HFF-Myc (cell line): ENCODE measurements around the gene DGCR8.

Source experiments
- DNase-seq: peaks from one replicate; pipeline ENCODE4 v3.0.0-alpha.2; 2011; ENCODE audit warnings: low read depth; ENCODE audit errors: extremely low read depth
- H3K4me3 ChIP-seq: replicated peaks from 2 replicates; pipeline ENCODE4 v1.5.1; 2011; ENCODE audit warnings: low read depth, mild to moderate bottlenecking, control low read depth, low read length
- CTCF ChIP-seq: IDR thresholded peaks from 2 replicates; pipeline ENCODE4 v1.5.1; 2012; ENCODE audit warnings: mild to moderate bottlenecking, low read depth, low read length, control low read depth; ENCODE audit errors: missing control alignments

The DGCR8 gene

GRCh38 chr22:20153945-20154344 is 73.9 kb downstream of the DGCR8 start:
- no peak for DNase-seq
- no peak overlapping the region for H3K4me3 ChIP-seq
- TF ChIP-seq CTCF: no peak

GRCh38 chr22:20154602-20155187 is 74.7 kb downstream of the DGCR8 start:
- DNase-seq: no peak
- peak overlapping the region; percentile 20 for H3K4me3 ChIP-seq
- no peak for TF ChIP-seq CTCF

GRCh38 chr22:20155330-20156041 is 75.4 kb downstream of the DGCR8 start:
- TF ChIP-seq CTCF: no peak
- peak overlapping the region; percentile 20 for H3K4me3 ChIP-seq
- DNase-seq: peak; percentile 30

- H3K4me3 ChIP-seq: no peak overlapping the region
- DNase-seq: no peak
- TF ChIP-seq CTCF: no peak
Observed at GRCh38 chr22:20156042-20156389, 76.0 kb downstream of the DGCR8 start.

GRCh38 chr22:20156611-20157429 is 76.8 kb downstream of the DGCR8 start:
- H3K4me3 ChIP-seq: no peak overlapping the region
- DNase-seq: peak; percentile 39
- TF ChIP-seq CTCF: peak; percentile 98

- TF ChIP-seq CTCF: no peak
- H3K4me3 ChIP-seq: no peak overlapping the region
- no peak for DNase-seq
Observed at GRCh38 chr22:20157430-20158183, 77.6 kb downstream of the DGCR8 start.
